Brain microvascular endothelial cell (primary cell): Measurements from ENCODE around the gene USE1.

Experiments
- DNase-seq: peaks from one replicate; pipeline ENCODE4 v3.0.0-alpha.2; 2020
- H3K27ac ChIP-seq: fragments of 250-450 bp; sonication (Bioruptor Pico); 2 replicates; pipeline ENCODE4 v1.5.1; 2020; ENCODE audit warnings: mild to moderate bottlenecking, moderate library complexity
- H3K27me3 ChIP-seq: fragments of 250-450 bp; sonication (Bioruptor Pico); replicated peaks from 2 replicates; pipeline ENCODE4 v1.5.1; 2020; ENCODE audit warnings: mild to moderate bottlenecking
- H3K36me3 ChIP-seq: fragments of 250-450 bp; sonication (Bioruptor Pico); replicated peaks from 2 replicates; pipeline ENCODE4 v1.5.1; 2020; ENCODE audit warnings: mild to moderate bottlenecking
- H3K4me3 ChIP-seq: 2 replicates; pipeline ENCODE4 v1.5.1; 2011; ENCODE audit warnings: low read depth, mild to moderate bottlenecking, control low read depth, low read length, moderate library complexity
- in situ Hi-C: cut with HindIII; loops from 2 replicates; pipeline ENCODE4 v1.10.0; 2017; ENCODE audit warnings: low sequenced_read_pairs, low pct_ligation_motif_present
- TF ChIP-seq, protein P1 (sequence below): IDR thresholded peaks from 2 replicates; pipeline ENCODE4 v1.5.1; 2011; ENCODE audit warnings: low read depth, mild to moderate bottlenecking, moderate library complexity, low read length, control low read depth, inconsistent platforms; ENCODE audit errors: missing control alignments

USE1 gene

DNA sequence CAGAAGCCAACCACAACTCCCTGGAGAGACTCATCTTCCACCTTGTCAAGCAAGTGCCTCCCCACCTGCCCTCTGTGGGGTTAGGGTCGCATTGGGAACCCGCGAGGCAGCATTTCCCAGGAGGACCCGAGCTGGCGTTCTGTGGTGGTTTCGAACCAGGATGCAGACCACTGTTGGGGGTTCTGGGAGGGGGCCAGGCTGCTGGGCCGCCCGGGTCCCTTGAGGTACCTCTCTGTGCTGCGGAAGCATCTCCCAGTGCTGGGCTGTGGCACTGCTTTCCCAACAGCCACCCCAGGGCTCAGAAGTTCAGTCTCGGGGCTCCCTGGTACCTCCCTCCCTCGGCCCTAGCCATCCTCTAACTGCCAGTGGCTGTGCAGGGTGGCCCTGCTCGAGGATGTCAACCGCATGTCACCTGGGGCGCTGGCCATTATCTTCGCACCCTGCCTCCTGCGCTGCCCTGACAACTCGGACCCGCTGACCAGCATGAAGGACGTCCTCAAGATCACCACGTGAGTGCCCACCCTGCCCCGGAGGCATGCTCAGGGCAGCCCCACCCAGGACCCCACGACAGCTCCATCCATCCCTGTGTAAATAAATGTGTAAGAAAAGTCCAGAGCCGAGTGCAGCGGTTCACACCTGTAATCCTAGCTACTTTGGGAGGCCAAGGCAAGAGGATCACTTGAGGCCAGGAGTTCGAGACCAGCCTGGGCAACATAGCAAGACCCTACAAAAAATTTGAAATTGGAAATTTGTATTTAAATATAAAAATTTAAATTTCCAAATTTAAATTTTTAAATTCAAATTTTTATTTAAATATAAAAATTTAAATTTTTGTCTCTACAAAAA, 8.2 kb upstream of the USE1 start:
- no peak for DNase-seq
- TF ChIP-seq, protein P1, sequence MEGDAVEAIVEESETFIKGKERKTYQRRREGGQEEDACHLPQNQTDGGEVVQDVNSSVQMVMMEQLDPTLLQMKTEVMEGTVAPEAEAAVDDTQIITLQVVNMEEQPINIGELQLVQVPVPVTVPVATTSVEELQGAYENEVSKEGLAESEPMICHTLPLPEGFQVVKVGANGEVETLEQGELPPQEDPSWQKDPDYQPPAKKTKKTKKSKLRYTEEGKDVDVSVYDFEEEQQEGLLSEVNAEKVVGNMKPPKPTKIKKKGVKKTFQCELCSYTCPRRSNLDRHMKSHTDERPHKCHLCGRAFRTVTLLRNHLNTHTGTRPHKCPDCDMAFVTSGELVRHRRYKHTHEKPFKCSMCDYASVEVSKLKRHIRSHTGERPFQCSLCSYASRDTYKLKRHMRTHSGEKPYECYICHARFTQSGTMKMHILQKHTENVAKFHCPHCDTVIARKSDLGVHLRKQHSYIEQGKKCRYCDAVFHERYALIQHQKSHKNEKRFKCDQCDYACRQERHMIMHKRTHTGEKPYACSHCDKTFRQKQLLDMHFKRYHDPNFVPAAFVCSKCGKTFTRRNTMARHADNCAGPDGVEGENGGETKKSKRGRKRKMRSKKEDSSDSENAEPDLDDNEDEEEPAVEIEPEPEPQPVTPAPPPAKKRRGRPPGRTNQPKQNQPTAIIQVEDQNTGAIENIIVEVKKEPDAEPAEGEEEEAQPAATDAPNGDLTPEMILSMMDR = no peak
- peaks cover 66% of the 10 kb centered on the region for H3K36me3 ChIP-seq
- H3K27ac ChIP-seq = no peak overlapping the region
- no peaks in the 10 kb centered on the region for H3K27me3 ChIP-seq
- H3K4me3 ChIP-seq = no peak overlapping the region
- in situ Hi-C loops = no loop called here

DNA sequence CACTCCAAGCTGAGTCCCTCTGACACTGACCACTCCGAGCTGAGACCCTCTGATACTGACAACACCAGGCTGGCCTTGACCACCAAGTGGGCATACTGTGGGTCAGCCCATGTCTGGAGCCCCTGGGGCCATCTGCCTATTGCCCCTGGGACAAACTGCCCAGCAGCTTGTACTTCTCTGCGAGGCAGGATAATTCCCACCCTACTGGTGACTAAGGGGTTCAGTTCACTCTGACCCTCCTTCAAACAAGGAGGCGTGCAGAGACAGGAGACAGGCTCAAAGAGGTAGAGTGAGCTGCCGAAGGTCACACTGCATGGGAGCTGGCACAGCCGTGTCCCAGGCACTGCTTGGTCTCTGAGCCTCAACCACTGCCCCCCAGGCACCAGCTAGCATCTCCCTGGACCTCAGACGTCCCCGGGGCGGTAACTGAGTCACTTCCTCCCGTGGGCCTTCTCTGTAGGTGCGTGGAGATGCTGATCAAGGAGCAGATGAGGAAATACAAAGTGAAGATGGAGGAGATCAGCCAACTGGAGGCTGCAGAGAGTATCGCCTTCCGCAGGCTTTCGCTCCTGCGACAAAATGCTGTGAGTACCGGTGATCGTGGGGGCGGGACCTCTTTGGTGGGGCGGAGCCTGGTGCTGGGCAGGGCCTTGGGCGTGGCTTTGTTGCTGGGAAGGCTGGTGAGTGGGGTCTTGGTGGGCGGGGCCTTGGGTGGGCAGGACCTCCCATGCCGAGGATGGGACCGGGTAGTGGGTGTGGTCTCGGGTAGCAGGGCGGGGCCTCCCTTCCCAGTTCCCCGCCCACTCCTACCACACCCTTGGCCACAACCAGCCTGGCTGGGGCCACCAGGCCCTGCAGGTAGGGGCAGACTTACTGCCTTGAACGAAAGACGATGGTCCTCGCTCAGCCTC, 5.8 kb upstream of the USE1 start:
- Histone ChIP-seq H3K4me3 (no peak overlapping the region), H3K27me3 (no peaks in the 10 kb centered on the region), H3K36me3 (peaks cover 63% of the 10 kb centered on the region), H3K27ac (no peak overlapping the region)
- DNase-seq = no peak
- in situ Hi-C loops = no loop called here
- TF ChIP-seq, protein P1 = no peak

DNA sequence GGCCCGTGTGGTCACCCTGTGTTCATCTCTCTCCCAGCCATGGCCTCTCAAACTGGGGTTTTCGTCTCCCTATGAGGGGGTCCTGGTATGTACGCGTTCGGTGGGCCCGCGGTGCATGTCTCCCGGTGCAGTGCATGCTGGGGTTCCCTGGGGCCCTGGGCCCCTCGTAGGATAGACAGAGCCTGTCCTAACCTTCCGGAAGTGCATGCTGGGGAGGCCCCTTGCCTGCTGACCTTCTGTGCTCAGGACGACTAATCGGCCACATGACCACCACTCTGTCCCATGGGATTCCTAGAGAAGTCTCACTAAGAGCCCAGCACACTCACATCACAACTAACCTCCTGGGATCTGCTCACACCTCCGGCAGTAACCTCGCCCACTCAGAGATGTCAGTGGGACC, 4.9 kb upstream of the USE1 start:
- Histone ChIP-seq H3K27me3 (no peaks in the 10 kb centered on the region), H3K36me3 (peaks cover 57% of the 10 kb centered on the region), H3K27ac (no peak overlapping the region), H3K4me3 (no peak overlapping the region)
- in situ Hi-C loops = no loop called here
- TF ChIP-seq, protein P1 = no peak
- no peak for DNase-seq

DNA sequence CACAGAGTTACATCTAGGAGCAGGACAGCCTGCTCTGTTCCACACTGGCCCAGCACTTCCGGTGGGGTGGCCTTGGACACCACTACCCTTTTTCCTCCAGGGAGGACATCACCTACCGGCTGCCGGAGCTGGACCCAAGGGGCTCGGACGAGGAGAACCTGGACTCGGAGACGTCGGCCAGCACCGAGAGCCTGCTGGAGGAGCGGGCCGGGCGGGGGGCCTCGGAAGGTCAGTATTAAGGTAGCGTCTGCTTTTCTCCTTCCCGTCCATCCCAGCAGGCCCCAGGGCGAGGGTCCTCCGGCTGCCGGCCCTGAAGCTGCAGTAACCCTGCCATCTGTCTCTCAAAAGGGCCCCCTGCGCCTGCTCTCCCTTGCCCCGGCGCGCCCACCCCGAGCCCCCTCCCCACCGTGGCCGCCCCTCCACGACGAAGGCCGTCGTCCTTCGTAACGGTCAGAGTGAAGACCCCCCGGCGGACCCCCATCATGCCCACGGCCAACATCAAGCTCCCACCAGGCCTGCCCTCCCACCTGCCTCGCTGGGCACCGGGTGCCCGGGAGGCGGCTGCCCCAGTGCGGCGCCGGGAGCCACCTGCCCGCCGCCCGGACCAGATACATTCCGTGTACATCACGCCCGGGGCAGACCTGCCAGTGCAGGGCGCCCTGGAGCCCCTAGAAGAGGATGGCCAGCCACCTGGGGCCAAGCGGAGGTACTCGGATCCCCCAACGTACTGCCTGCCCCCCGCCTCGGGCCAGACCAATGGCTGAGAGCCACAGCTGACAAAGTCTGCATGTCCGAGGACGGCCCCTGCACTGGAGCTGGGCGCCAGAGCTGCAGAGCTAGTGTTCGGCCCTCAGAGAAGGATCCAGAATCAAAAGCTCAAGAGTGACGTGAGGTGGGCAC, 3.4 kb upstream of the USE1 start:
- TF ChIP-seq, protein P1 = no peak
- peaks cover 48% of the 10 kb centered on the region for H3K36me3 ChIP-seq
- no peak overlapping the region for H3K4me3 ChIP-seq
- in situ Hi-C loops = no loop called here
- no peak overlapping the region for H3K27ac ChIP-seq
- H3K27me3 ChIP-seq = no peaks in the 10 kb centered on the region
- no peak for DNase-seq

DNA sequence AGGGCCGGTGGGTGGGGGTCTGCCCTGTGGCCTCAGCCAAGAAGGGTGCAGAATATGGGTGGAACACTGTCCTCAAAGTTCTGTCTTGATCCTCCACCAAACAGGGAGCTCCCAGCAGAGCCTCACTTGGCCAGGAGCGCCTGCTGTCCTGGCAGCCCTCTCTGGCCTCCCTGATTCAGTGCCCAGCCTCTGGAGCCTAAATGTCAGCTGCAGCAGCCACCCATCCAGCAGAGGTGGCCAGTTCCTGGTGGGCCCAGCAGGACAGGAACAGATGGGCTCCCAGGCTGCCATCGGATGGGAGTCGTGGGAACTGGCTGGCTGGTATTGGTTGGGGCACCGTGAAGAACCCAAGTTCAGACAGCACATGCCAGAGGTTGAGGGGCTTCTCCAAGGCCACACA, 1.8 kb upstream of the USE1 start:
- H3K27me3 ChIP-seq = no peaks in the 10 kb centered on the region
- H3K36me3 ChIP-seq = peaks cover 49% of the 10 kb centered on the region
- in situ Hi-C loops = no loop called here
- DNase-seq = no peak
- no peak overlapping the region for H3K27ac ChIP-seq
- no peak overlapping the region for H3K4me3 ChIP-seq
- TF ChIP-seq, protein P1 = no peak
